GM19455 (cell line): Measurements from ENCODE around the gene CHCHD1.
A peak's percentile ranks its signal among the peaks of the same experiment; 100 is the strongest.
"Not testable (repeated sequence)": the region's sequence is repeated elsewhere in the genome, so short reads cannot be mapped to it uniquely, and the experiment has no call there.

Source experiments
- ATAC-seq: cut with Tn5 transposase; IDR thresholded peaks from one replicate; pipeline ENCODE4 v1.9.1; 2021; ENCODE audit not compliant: unreplicated experiment

Gene CHCHD1

DNA sequence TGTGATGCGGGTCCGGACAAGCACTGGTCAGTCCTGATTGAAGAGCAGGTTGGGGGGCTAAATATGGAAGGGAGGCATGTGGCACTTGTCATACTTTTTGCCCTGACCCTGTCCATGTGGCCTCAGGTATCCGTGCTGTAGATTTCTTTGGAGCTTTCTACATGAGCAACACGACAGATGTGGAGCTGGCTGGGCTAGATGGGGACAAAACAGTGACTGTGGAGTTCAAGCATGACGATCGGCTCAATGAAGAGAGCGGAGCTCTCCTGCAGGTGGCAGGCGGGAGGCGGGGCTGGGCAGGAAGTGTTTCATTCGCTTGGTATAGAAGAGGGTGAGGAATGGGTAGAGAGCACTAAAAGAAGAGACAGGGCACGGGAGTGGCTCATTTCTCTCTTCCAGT lies 13.0 kb upstream of the CHCHD1 start:
- no peak for ATAC-seq

DNA sequence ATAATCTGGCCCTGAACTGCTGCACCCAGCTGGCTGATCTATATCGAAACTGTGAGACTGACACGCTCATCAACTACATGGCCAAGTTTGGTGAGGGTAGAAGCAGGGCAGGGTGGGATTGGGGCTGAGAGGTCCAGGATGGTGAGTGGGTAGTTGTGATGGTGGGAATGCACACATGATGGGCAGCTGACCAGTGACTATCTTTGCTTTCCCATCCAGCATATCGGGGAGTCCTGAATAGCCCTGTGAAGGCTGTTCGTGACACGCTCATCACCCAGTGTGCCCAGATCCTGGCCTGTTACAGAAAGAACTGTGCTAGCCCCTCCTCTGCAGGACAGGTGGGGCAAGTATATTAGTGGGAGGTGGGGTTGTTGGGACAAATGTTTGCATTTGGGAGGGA lies 12.5 kb upstream of the CHCHD1 start:
- ATAC-seq = no peak

DNA sequence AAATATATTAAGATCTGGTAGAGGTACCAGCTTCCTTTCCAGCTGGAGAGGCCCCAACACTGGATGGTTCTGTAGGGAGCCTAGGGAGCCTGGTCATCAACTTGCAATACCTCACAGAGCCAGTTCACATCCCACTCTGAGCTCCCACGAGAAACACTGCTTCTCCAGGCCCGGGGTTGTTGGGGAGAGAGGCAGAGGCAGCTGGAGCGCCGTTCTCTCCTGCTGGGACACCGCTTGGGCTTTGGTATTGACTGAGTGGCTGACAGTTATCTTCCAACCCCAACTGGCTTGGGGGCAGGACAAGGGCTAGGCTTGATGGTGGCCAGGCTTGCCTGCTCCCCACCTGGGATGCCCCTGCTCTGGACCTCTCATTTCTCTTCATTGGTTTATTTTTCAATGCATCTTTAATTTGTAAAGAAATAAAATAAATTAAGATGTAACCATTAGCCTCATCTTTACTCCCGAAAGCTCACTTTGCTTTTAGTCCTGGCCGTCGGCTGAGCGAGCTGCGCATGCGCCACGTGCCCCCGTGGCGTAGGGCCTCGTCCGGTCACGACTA lies 10.0 kb upstream of the CHCHD1 start:
- peak; percentile 52 for ATAC-seq

DNA sequence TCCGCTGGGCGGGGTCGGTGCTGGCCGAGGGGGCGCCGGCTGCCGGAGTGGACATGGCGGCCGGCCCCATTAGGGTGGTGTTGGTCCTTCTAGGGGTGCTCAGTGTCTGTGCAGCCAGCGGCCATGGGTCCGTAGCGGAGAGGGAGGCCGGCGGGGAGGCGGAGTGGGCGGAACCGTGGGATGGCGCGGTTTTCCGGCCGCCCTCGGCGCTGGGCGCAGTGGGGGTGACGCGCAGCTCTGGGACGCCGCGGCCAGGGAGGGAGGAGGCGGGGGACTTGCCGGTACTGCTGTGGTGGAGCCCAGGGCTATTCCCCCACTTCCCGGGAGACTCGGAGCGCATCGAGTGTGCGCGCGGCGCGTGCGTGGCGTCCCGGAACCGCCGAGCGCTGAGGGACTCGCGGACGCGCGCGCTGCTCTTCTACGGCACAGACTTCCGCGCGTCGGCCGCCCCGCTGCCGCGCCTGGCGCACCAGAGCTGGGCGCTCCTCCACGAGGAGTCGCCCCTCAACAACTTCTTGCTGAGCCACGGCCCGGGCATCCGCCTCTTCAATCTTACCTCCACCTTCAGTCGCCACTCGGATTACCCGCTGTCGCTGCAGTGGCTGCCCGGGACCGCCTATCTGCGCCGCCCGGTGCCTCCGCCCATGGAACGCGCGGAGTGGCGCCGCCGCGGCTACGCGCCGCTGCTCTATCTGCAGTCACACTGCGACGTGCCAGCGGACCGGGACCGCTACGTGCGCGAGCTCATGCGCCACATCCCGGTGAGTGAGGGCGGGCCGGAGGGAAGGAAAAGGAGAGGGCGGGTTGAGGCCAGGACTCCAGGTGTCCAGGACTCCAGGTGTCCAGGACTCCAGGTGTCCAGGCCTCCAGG lies 9.3 kb upstream of the CHCHD1 start:
- peak; percentile 61 for ATAC-seq

DNA sequence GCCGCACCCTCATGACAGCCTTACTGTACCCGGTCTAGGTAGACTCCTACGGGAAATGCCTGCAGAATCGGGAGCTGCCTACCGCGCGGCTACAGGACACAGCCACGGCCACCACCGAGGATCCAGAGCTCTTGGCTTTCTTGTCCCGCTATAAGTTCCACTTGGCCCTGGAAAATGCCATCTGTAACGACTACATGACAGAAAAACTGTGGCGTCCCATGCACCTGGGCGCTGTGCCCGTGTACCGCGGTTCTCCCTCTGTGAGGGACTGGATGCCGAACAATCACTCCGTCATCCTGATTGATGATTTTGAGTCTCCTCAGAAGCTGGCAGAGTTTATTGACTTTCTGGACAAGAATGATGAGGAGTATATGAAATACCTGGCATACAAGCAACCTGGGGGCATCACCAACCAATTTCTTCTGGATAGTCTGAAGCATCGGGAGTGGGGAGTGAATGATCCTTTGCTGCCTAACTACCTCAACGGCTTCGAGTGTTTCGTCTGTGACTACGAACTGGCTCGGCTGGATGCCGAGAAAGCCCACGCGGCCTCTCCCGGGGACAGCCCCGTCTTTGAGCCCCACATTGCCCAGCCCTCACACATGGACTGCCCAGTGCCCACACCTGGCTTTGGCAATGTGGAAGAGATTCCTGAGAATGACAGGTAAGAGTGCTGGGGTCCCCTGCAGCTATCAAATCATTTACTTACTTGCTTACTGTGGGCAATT lies 8.5 kb upstream of the CHCHD1 start:
- peak; percentile 5 for ATAC-seq

DNA sequence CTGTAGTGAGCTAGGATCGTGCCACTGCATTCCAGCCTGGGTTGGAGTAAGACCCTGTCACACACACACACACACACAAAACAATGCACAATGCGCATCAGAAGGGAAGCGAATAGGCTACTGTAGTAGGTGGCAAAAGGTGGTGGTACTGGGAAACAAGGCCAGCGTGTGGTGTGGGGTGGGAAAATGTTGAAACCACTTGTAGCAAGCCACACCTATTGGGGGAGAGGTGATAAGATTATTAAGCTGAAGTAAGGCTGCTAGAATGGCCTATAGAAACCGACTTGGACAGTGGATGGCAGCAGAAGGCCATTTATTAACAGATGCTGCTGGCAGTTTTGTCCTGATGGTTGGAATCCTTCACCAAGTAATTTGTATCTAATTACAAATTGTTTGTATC lies 7.2 kb upstream of the CHCHD1 start:
- no peak for ATAC-seq

DNA sequence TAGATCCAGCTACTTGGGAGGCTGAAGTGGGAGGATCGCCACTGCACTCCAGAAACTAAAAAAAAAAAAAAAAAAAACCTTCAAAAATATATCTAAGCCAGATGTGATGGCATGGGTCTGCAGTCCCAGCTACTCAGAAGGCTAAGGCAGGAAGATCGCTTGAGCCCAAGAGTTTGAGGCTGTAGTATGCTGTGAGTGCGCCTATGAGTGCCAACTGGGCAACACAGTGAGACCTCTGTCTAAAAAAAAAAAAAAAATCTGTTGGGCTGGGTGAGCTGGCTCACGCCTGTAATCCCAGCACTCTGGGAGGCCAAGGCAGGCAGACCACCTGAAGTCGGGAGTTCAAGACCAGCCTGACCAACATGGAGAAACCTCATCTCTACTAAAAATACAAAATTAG lies 2.8 kb upstream of the CHCHD1 start:
- ATAC-seq = no peak

DNA sequence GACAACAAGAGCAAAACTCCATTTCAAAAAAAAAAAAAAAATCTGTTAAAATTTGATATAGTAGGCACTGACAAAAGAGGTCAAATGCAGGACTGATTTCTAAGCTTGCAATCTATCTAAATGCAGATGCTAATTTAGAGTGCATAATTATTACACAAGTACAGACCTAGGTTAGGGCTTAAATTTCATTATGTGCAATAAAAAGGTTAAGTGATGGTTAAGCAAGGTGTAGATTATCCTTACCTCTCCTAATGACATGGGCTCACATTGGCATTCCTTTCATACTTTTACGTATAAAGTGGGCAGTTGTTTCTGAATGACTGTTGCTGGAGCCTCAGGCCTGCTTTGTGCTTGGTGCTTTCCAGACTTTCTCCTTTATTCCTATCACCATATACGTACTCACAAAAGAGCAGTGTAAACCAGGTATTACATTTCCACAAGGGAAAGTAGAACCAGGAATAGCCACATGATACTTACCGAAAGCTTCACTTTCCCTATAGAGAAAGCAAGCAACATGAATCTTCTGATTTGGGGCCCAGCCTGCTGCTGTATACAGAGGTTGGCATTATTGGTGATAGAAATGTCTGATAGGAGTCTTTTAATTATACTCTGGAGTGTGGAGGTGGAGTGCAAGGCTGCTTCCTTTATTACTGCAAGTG lies 2.2 kb upstream of the CHCHD1 start:
- no peak for ATAC-seq

DNA sequence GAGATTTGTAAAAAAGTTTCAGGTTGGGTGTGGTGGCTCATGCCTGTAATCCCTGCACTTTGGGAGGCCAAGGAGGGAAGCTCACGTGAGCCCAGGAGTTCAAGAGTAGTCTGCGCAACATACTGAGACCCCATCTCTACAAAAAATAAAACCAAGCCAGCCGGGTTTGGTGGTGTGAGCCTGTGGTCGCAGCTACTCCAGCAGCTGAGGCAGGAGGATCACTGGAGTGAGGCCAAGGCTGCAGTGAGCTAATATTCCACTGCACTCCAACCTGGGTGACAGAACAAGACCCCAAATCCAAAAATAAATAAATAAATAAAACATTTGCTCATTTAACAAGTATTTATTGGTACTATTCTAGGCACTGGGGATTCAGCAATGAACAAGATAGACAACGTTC lies 1.5 kb upstream of the CHCHD1 start:
- ATAC-seq = no peak

DNA sequence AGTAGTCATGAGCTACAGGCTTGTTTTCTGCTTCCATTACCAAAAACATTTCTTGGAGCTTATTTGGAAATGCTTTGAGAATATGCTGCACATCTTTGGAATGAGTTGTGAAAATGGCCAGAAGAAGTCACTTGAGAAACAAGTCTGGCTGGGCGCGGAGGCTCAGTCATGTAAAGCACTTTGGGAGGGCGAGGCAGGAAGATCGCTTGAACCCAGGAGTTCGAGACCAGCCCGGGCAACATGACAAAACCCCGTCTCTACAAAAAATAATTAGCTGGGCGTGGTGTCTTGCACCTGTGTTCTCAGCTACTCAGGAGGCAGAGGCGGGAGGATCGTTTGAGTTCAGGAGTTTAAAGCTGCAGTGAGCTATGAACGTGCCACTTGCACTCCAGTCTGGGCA lies 882 bp upstream of the CHCHD1 start:
- no peak for ATAC-seq

DNA sequence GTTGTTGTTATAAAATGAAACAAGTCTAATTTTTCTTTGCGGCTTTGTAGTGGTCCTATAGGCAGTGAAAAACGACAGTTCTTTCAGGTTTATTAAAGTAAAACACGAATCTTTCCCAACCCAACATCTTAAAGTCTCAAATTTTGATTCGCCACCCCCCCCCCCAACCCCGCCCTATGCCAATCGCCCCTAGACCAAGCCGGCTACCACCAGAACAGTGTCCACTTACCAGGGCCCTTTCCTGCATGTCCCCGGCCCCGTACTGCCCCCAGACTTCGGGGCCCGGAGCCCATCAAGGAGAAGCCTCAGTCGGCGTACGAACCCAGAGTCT lies 335 bp upstream of the CHCHD1 start:
- peak; percentile 4 for ATAC-seq

DNA sequence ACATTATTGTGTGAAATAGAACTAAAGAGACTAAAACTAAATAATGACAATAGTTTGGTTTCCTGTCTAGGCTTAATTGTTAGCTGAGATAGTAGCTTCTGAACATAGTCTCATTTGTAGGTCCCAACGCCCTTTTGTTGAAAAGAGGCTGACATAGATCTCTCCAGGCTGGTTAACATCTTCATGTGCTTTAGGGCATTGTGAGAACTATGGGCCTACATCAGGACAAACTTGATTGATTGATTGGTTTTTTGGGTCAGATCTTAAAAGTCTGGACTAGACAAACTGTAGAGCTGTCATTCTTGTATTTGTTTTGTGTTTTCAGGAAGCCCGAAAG lies 869 bp downstream of the CHCHD1 start:
- ATAC-seq = no peak

DNA sequence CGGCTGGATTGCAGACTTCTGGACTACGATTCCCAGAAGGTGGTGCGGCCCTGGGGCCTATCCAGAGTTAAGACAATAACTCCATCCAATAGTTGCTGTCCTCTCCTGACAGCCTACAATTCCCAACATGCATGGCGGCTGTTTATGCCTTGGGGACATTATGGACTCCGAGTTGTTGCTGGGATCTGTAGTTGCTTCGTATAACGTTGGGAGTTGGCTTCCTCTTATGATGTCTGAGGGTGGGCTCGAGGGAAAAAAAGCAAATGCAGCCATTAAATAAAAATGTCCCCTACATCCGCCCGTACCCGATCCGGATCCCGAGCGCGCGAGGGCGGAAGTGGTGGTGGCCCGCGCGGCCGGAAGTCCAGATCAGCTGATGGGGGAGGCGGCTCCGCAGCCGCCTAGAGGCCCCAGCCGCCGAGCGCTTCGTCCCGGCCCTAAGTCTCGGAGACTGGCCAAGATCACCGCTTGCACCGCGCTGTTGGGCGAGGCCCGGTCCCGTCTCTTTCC lies 3.4 kb downstream of the CHCHD1 start, which contains the start of gene ZSWIM8:
Gene ZSWIM8 (plus strand): TSS at position 396 of the 510 bp plus-strand sequence. CDS start 273 bp downstream, outside the sequence.
- peak; percentile 67 for ATAC-seq

DNA sequence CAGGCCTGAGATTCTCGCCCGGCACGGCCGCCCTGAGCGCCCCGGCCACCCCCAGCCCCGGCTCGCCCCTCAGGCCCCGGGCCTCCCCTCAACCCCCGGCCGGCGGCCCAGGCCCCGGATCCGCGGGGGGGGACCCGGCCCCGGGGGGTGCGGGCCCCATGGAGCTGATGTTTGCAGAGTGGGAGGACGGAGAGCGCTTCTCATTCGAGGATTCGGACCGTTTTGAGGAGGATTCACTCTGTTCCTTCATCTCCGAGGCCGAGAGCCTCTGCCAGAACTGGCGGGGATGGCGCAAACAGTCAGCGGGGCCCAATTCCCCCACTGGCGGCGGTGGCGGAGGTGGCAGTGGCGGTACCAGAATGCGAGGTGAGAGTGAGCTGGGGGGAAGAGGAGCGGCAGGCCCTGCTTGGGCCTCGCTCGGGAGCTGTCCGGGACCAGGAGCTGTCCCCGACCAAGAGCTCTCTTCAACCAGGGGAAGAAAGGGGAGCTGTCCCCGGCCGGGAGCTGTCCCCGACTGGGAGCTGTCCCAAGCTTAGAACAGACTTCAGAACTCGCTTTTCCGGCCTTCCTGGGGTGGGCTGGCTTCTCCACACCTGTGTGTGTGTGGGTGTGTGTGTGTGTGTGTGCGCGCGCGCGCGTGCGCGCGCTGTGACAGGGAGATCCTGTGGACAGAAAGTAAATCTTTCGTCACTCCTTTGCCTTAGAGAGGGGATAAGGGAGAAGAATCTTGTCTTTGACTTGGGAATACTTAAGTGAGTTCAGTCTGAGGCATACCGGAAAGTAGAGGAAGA lies 4.1 kb downstream of the CHCHD1 start:
- ATAC-seq = peak; percentile 33

DNA sequence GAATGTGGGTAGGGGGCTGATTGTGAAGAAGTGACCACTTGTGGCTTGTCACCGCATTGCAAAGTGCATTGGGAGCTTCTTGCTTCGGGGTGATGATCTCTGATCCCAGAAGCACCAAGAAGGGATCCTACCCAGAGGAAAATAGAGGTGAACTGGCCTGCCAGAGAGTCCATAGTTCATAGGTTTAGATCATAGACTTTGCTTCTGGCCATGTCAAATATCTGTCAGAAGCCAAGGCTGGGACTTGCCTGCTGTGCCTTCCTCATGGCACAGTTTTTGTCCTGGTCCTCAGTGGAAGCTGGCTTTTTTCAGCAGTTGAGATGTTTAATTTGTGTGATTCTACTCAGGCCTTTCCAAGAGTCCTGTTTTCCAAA lies 4.7 kb downstream of the CHCHD1 start:
- ATAC-seq = no peak

DNA sequence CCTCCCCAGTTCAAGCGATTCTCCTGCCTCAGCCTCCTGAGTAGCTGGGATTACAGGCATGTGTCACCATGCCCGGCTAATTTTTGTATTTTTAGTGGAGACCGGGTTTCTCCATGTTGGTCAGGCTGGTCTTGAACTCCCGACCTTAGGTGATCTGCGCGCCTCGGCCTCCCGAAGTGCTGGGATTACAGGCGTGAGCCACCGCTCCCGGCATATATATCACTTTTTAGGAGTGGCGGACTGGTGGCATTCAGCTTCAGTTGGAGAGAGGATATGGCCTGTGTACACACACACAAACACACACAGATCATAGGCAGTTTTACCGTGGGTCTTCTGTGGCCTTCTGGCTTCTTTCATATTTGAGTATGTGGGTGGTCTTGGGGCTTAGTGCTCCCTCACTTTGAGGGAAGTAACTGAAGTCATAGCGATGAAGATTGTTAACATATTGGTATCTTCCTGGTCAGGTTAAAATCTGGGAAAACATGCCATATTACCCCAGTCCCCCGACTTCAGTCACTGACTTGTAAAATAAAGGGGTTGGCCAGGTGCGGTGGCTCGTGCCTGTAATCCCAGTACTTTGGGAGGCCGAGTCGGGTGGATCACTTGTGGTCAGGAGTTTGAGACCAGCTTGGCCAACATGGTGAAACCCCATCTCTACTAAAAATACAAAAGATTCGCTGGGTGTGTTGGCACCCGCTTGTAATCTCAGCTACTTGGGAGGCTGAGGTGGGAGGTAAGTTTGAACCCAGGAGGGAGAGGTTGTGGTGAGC lies 5.4 kb downstream of the CHCHD1 start:
- not testable (repeated sequence) for ATAC-seq

DNA sequence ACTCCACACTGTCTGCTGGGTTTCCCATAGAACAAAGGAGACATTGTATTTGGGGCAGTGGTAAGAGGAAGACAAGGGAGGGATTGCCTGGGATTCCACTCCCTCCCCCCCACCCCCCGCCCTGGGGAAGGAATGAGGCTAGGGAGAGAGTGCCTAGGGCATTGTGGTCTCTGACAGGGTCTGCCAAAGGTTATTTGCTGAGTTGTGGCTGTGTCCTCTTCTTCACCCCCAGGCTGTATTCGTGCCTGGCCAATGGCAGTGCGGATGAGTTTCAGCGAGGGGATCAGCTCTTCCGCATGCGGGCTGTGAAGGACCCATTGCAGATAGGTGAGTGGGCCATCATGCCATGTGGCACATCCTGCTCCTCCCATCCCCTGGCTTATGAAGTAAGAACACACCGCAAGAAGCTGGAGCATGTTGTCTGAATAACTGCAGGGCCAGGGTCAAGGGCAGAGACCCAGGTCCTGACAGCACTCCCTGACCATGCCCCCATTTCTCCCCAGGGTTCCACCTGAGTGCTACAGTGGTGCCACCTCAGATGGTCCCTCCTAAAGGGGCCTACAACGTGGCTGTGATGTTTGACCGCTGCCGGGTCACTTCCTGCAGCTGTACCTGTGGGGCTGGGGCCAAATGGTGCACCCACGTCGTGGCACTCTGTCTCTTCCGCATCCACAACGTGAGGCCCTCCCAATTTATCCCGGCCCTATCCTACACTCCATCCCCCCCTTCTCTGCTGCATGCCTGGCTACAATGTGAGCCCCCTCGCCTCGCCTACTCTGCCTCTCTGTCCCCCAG lies 7.2 kb downstream of the CHCHD1 start:
- ATAC-seq = no peak

DNA sequence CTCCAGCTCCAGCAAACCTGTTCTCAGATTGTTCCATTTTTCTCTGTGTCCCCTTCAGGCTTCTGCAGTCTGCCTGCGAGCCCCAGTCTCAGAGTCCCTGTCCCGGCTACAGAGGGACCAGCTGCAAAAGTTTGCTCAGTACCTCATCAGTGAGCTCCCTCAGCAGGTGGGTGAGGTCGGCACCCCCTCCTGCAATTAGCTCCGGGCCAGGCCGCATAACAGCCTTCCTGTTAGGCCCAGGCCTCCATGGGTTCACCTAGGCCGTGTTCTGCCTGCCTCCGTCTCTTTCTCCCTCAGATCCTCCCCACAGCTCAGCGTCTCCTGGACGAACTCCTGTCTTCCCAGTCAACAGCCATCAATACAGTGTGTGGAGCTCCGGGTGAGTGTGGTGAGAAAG lies 7.8 kb downstream of the CHCHD1 start:
- ATAC-seq = no peak
